HTR-8/SVneo (cell line): Measurements from ENCODE around the gene GALNT6.
"Not testable (repeated sequence)": the region's sequence is repeated elsewhere in the genome, so short reads cannot be mapped to it uniquely, and the experiment has no call there.

Experiments used
- DNase-seq: peaks from one replicate; pipeline ENCODE4 v3.0.0; 2011; ENCODE audit warnings: low spot score, mixed read lengths; ENCODE audit not compliant: insufficient read length
- FAIRE-seq: peaks from 2 replicates; lab custom pipeline; 2011; peaks lifted over from hg19 to GRCh38; lab: Jason Lieb, UNC

Gene GALNT6

DNA sequence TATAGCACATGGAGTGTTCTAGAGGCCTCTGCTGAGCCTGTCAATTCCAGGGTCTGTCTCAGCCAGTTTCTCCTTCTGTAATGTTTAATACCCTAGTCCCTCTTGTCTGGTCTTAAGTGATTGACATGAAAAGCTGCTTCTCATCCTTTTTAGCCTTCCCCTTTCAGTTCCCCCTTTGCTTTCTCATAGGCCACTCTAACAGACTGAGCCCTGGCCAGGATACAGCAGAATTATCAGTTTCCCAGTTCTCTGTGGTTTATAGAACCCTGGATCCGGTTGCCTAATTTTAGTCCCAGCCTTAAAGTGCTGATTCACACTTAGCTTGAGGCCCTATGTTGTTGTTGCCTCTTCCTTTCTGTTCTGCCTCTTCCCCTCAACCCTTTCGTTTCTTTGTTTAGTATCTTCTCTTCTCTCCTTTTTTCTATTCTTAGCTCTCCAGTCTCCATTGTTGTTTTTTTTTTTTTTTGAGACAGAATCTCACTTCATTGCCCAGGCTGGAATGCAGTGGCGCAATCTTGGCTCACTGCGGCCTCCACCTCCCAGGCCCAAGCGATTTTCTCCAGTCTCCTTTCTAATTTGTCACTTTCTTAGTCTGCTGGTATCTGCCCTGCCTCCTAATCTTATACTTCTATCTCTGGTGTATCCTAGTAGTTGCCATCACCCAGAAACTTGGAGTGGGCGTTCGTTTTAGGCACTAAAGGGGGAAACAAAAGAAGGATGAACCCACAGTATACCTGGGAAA, 64.3 kb downstream of the GALNT6 start:
- FAIRE-seq (no peak), DNase-seq (no peak)

GRCh38 chr12:51324953-51325352, 66.3 kb downstream of the GALNT6 start:
- FAIRE-seq (no peak), DNase-seq (no peak)

GRCh38 chr12:51323966-51324895, 67.0 kb downstream of the GALNT6 start, which contains the start of gene BIN2:
BIN2 (minus strand) TSS chr12:51324174; CDS start chr12:51324102, 72 bp downstream.
- DNase-seq (no peak), FAIRE-seq (no peak)

- FAIRE-seq (no peak), DNase-seq (no peak)
Measured at GRCh38 chr12:51323317-51323960, 67.8 kb downstream of the GALNT6 start.

- FAIRE-seq (no peak), DNase-seq (no peak)
Measured at GRCh38 chr12:51322452-51322851, 68.8 kb downstream of the GALNT6 start.

GRCh38 chr12:51321882-51322281, 69.3 kb downstream of the GALNT6 start:
- FAIRE-seq (no peak), DNase-seq (no peak)

GRCh38 chr12:51320695-51321320, 70.4 kb downstream of the GALNT6 start:
- no peak for FAIRE-seq
- DNase-seq = no peak

DNA sequence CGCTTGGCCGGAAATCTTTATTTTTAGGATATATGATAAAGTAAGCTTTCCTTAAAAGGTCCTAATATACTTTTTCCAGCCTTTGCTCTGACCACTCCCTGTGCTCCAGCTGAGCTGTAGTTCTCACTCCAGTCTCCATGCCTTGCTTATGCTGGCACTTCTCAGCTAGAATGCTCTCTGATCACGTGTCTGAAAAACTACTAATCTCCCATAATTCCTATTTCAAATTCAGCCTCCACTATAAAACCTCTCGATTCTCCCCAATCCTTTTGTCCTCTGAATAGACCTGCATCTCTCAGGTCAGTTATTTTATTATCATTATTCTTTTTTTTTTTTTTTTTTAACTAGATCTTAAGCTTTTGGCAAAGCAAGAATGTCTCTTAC, 70.9 kb downstream of the GALNT6 start:
- DNase-seq (no peak), FAIRE-seq (no peak)

- FAIRE-seq (no peak), DNase-seq (no peak)
Measured at GRCh38 chr12:51318846-51319599, 72.2 kb downstream of the GALNT6 start.

- not testable (repeated sequence) for DNase-seq, FAIRE-seq
Measured at GRCh38 chr12:51318057-51318806, 73.0 kb downstream of the GALNT6 start.

DNA sequence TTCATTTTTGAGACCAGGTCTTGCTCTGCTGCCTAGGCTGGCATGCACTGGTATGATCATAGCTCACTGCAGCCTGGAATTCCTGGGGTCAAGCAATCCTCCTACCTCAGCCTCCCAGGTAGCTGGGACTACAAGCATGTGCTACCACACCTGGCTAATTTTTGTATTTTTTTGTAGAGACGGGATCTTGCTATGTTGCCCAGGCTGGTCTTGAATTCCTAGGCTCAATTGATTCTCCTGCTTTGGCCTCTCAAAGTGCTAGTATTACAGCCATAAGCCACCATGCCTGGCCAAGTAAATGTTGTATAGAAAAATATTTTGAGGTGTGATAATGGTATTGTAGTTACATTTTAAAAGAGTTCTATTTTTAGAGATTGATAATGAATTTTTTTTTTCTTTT, 79.8 kb downstream of the GALNT6 start:
- DNase-seq (no peak), FAIRE-seq (no peak)

GRCh38 chr12:51307655-51308593, 83.3 kb downstream of the GALNT6 start:
- DNase-seq (peak; percentile 34), FAIRE-seq (no peak)

- DNase-seq (no peak), FAIRE-seq (no peak)
Measured at GRCh38 chr12:51306507-51306906, 84.7 kb downstream of the GALNT6 start.
